Measurements from ENCODE around the gene MRC1. TPM values are rescaled to one million over a fixed set of nuclear protein-coding genes. Genes with fewer than 3 reads are reported as not detected.
"Not testable (repeated sequence)": the region's sequence is repeated elsewhere in the genome, so short reads cannot be mapped to it uniquely, and the experiment has no call there.

Gene MRC1
- total RNA-seq, 3 donors from 2014 or later, result 13.8 to 197 (median 29.3) TPM

- TF ChIP-seq CTCF (IDR thresholded peaks at IDR 0.05), result no peak
- TF ChIP-seq POLR2AphosphoS5 (IDR thresholded peaks at IDR 0.05), result no peak
- TF ChIP-seq POLR2A (IDR thresholded peaks at IDR 0.05), result no peak
- H3K27me3 ChIP-seq, result no peaks in the 10 kb centered on the region
- no peak for DNase-seq (ENCODE audit: low spot score in 2 of 2)
- no peak overlapping the region for H3K4me3 ChIP-seq
- no peaks in the 10 kb centered on the region for H3K9me3 ChIP-seq
- no peaks in the 10 kb centered on the region for H3K4me1 ChIP-seq
- H3K36me3 ChIP-seq, result no peaks in the 10 kb centered on the region
- intact Hi-C loops (cut with DNase I; ENCODE audit: low total_unique reads), result no loop called here
- no peak overlapping the region for H3K27ac ChIP-seq
These were observed 112.2 kb downstream of the MRC1 start for GRCh38 chr10:17921378-17921777.

- DNase-seq (ENCODE audit: low spot score in 2 of 2), result peak in 1 of 2 donors; percentile 60
- H3K27ac ChIP-seq, result peak overlapping the region in 1 of 2 donors; percentile 68
- H3K4me3 ChIP-seq, result no peak overlapping the region
- no peaks in the 10 kb centered on the region for H3K36me3 ChIP-seq
- TF ChIP-seq CTCF (IDR thresholded peaks at IDR 0.05) (no peak), POLR2A (IDR thresholded peaks at IDR 0.05) (no peak), POLR2AphosphoS5 (IDR thresholded peaks at IDR 0.05) (no peak)
- intact Hi-C loops (cut with DNase I; ENCODE audit: low total_unique reads), result no loop called here
- H3K27me3 ChIP-seq, result no peaks in the 10 kb centered on the region
- H3K9me3 ChIP-seq, result no peaks in the 10 kb centered on the region
- no peaks in the 10 kb centered on the region for H3K4me1 ChIP-seq
These were observed 114.6 kb downstream of the MRC1 start for GRCh38 chr10:17923728-17924127.

GRCh38 chr10:17943033-17943745 is 134.0 kb downstream of the MRC1 start:
- H3K4me3 ChIP-seq, result no peak overlapping the region
- no peak for DNase-seq (ENCODE audit: low spot score in 2 of 2)
- no peak overlapping the region for H3K27ac ChIP-seq
- H3K4me1 ChIP-seq, result no peaks in the 10 kb centered on the region
- no peaks in the 10 kb centered on the region for H3K36me3 ChIP-seq
- H3K27me3 ChIP-seq, result no peaks in the 10 kb centered on the region
- intact Hi-C loops (cut with DNase I; ENCODE audit: low total_unique reads), result no loop called here
- TF ChIP-seq POLR2AphosphoS5 (IDR thresholded peaks at IDR 0.05), result no peak
- TF ChIP-seq POLR2A (IDR thresholded peaks at IDR 0.05), result no peak
- TF ChIP-seq CTCF (IDR thresholded peaks at IDR 0.05), result no peak
- H3K9me3 ChIP-seq, result no peaks in the 10 kb centered on the region

- H3K4me1 ChIP-seq; H3K27ac ChIP-seq; H3K9me3 ChIP-seq; H3K4me3 ChIP-seq; H3K27me3 ChIP-seq; H3K36me3 ChIP-seq; intact Hi-C loops (cut with DNase I; ENCODE audit: low total_unique reads); DNase-seq (ENCODE audit: low spot score in 2 of 2): not testable (repeated sequence)
These were observed 141.1 kb downstream of the MRC1 start for GRCh38 chr10:17950269-17950668.

GRCh38 chr10:17950726-17951125 is 141.6 kb downstream of the MRC1 start:
- H3K9me3 ChIP-seq, result no peaks in the 10 kb centered on the region
- TF ChIP-seq POLR2A (IDR thresholded peaks at IDR 0.05) (no peak), POLR2AphosphoS5 (IDR thresholded peaks at IDR 0.05) (no peak), CTCF (IDR thresholded peaks at IDR 0.05) (no peak)
- no peaks in the 10 kb centered on the region for H3K4me1 ChIP-seq
- intact Hi-C loops (cut with DNase I; ENCODE audit: low total_unique reads), result no loop called here
- no peak overlapping the region for H3K4me3 ChIP-seq
- no peak for DNase-seq (ENCODE audit: low spot score in 2 of 2)
- no peaks in the 10 kb centered on the region for H3K36me3 ChIP-seq
- no peaks in the 10 kb centered on the region for H3K27me3 ChIP-seq
- H3K27ac ChIP-seq, result no peak overlapping the region
